Transverse colon (tissue), 4 donors: ENCODE measurements around the gene DMXL1. TPM values are rescaled to one million over a fixed set of nuclear protein-coding genes. Genes with fewer than 3 reads are reported as not detected.

Experiments
- DNase-seq: peaks from one replicate; pipeline ENCODE4 v3.0.0-alpha.2; 2019
- H3K27ac ChIP-seq, 4 donors: fragments of 200-600 bp; sonication (generic); 2 replicates each; pipeline ENCODE4 v1.5.1; 2016 to 2018; ENCODE audit warnings: inconsistent platforms in 4 of 4
- H3K27me3 ChIP-seq: fragments of 200-600 bp; sonication (generic); 2 replicates; pipeline ENCODE4 v1.5.1; 2017; ENCODE audit warnings: inconsistent platforms
- H3K36me3 ChIP-seq, 4 donors: fragments of 200-600 bp; sonication (generic); 2 replicates each; pipeline ENCODE4 v1.5.1; 2017 to 2019; ENCODE audit warnings: inconsistent platforms in 4 of 4
- H3K4me1 ChIP-seq, 4 donors: fragments of 200-600 bp; sonication (generic); 2 replicates each; pipeline ENCODE4 v1.5.1; 2017 to 2020; ENCODE audit warnings: inconsistent platforms in 4 of 4
- H3K4me3 ChIP-seq, 4 donors: fragments of 200-600 bp; sonication (generic); 1 replicate in 1 of 4; 2 replicates in 3 of 4; pipeline versions ENCODE4 v1.5.1 to v1.6.1; 2017 to 2019; ENCODE audit warnings: inconsistent platforms in 4 of 4
- H3K9me3 ChIP-seq, 2 donors: fragments of 200-600 bp; sonication (generic); 2 replicates each; pipeline ENCODE4 v1.5.1; 2017 to 2019; ENCODE audit warnings: inconsistent platforms in 2 of 2
- EP300 ChIP-seq: sonication (generic); formaldehyde crosslinking; IDR thresholded peaks from one replicate; pipeline ENCODE4 v1.6.1; 2017; ENCODE audit warnings: antibody characterized with exemption, low read depth
- POLR2A ChIP-seq: fragments of 450-650 bp; IDR thresholded peaks from one replicate; pipeline ENCODE4 v1.6.1; 2016; ENCODE audit warnings: antibody characterized with exemption, mild to moderate bottlenecking, moderate library complexity
- POLR2AphosphoS5 ChIP-seq, 3 donors: sonication (generic); formaldehyde crosslinking; IDR thresholded peaks; one replicate each; pipeline ENCODE4 v1.6.1; 2016; ENCODE audit warnings: antibody characterized with exemption in 3 of 3
- WGBS, 2 donors: methylation state at CpG; one replicate each; pipeline ENCODE4 v1.1.5; 2018; ENCODE audit warnings: low coverage in 1 of 2; 5-methylcytosine and 5-hydroxymethylcytosine counted together
- in situ Hi-C, 4 donors: fragments of 200-750 bp; cut with MboI; loops; one replicate each; pipeline versions ENCODE4 v1.15.0 to v1.15.1; 2017; ENCODE audit warnings: low sequenced_read_pairs in 3 of 4, low pct_ligation_motif_present in 1 of 4, low pct_unique_long_range_greater_than_20kb in 1 of 4
- intact Hi-C: fragments of 100-400 bp; cut with DNase I; formaldehyde crosslinking; loops from one replicate; pipeline ENCODE4 v1.15.1; 2023; ENCODE audit warnings: low total_unique reads
- total RNA-seq, 4 donors: library from RNA; depleted of rRNA; stranded (reverse); fragments of >200 nt; gene quantifications; one replicate each; pipeline ENCODE4 v1.1.0, GENCODE V29; 2016
- TF ChIP-seq, protein P1 (sequence below), 5 experiments: fragments of 200-600 bp in 3 of 5; fragments of 450-650 bp in 2 of 5; sonication (generic) in 3 of 5; IDR thresholded peaks; 1 replicate in 2 of 5; 2 replicates in 3 of 5; pipeline ENCODE4 v1.5.1; 2016 to 2017; ENCODE audit warnings: antibody characterized with exemption in 5 of 5, inconsistent platforms in 3 of 5, mild to moderate bottlenecking in 2 of 5, moderate library complexity in 1 of 5

Gene DMXL1
- total RNA-seq, 4 donors from 2014 or later, result 44.6 to 84.8 (median 58.2) TPM

DNA sequence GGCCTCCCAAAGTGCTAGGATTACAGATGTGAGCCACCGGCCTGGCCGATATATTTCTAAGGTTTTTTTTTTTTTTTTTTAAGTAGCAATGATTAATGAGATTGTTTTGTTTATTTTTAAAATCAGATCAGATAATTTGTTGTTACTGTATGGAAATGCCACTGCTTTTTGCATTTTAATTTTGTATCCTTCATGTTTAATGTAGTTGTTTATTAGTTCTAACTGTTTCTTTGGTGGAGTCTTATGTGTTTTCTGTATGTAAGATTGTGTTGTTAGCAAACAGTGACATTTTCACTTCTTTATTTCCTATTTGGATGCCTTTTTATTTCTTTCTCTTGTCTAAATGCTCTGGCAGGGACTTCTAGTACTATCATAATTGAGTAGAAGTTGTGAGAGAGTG is 87.3 kb downstream of the DMXL1 start:
- Histone ChIP-seq H3K4me3 (no peak overlapping the region), H3K4me1 (no peaks in the 10 kb centered on the region), H3K27ac (no peak overlapping the region), H3K36me3 (peaks cover 0 to 11% (median 0%) of the 10 kb centered on the region in 4 donors), H3K9me3 (peaks cover 0 to 5% of the 10 kb centered on the region in 2 donors), H3K27me3 (no peaks in the 10 kb centered on the region)
- no peak for TF ChIP-seq EP300
- no peak for TF ChIP-seq POLR2AphosphoS5 (IDR thresholded peaks at IDR 0.05)
- TF ChIP-seq, protein P1, sequence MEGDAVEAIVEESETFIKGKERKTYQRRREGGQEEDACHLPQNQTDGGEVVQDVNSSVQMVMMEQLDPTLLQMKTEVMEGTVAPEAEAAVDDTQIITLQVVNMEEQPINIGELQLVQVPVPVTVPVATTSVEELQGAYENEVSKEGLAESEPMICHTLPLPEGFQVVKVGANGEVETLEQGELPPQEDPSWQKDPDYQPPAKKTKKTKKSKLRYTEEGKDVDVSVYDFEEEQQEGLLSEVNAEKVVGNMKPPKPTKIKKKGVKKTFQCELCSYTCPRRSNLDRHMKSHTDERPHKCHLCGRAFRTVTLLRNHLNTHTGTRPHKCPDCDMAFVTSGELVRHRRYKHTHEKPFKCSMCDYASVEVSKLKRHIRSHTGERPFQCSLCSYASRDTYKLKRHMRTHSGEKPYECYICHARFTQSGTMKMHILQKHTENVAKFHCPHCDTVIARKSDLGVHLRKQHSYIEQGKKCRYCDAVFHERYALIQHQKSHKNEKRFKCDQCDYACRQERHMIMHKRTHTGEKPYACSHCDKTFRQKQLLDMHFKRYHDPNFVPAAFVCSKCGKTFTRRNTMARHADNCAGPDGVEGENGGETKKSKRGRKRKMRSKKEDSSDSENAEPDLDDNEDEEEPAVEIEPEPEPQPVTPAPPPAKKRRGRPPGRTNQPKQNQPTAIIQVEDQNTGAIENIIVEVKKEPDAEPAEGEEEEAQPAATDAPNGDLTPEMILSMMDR (IDR thresholded peaks at IDR 0.05), result no peak
- no peak for TF ChIP-seq POLR2A
- no peak for DNase-seq
- WGBS, 2 donors, result 98 to 100% methylated on average over 2 of the region's 2 CpGs
- intact Hi-C loops (no loop called here), in situ Hi-C loops (no loop called here)

DNA sequence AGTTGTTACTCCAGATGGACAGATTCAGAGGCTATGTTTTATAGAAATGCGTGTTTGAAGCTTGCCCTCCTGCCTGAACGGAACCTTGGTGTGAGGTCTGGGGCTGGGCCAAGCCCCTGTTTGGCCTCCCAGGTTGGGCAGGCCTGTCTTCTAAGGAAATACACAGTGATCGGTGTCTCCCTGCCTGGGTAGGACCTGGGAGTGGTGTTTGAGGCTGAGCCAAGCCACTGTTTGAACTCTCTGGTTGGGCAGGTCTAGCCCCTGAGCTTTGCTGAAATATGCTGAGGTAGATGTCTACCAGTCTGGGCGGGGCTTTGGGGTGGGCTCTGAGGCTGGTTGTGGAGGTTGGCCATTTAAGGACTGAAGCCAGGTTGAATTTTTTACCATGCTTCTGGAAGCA is 90.5 kb downstream of the DMXL1 start:
- Histone ChIP-seq H3K27me3 (no peaks in the 10 kb centered on the region), H3K4me3 (no peak overlapping the region), H3K9me3 (peaks cover 0 to 5% of the 10 kb centered on the region in 2 donors), H3K36me3 (peaks cover 0 to 19% (median 3%) of the 10 kb centered on the region in 4 donors), H3K27ac (no peak overlapping the region), H3K4me1 (no peaks in the 10 kb centered on the region)
- 78% methylated on average over 4 of the region's 4 CpGs; no CpG with 5 or more reads in 1 of the 2 donors for WGBS, 2 donors
- TF ChIP-seq, protein P1 (IDR thresholded peaks at IDR 0.05), result no peak
- no peak for TF ChIP-seq POLR2A
- TF ChIP-seq EP300, result no peak
- TF ChIP-seq POLR2AphosphoS5 (IDR thresholded peaks at IDR 0.05), result no peak
- intact Hi-C loops (no loop called here), in situ Hi-C loops (no loop called here)
- DNase-seq, result no peak

DNA sequence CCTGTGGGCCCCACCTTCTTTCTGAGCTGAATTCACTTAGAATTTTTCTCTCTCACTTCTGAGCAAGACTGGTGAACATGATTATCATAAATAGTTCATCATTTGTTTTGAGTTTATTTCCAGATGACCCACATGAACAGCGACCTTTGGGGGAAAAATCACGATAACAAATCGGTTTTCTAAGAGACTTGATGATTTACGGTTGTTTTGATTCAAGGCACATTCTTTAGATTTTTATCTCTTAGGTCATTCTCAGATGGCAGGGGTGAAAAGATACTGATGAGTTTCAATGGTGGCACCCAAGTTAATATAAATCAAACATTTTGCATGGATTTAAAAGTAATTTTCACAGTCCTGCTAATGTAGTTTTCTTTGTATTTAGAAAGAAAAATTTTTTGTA is 95.1 kb downstream of the DMXL1 start:
- H3K27me3 ChIP-seq, result no peaks in the 10 kb centered on the region
- DNase-seq, result no peak
- no peak overlapping the region for H3K4me3 ChIP-seq
- in situ Hi-C loops, result no loop called here
- 20 to 71% methylated on average over 2 to 4 of the region's 4 CpGs for WGBS, 2 donors
- intact Hi-C loops, result no loop called here
- H3K27ac ChIP-seq, result no peak overlapping the region
- H3K36me3 ChIP-seq, result peaks cover 0 to 19% (median 3%) of the 10 kb centered on the region in 4 donors
- no peaks in the 10 kb centered on the region for H3K9me3 ChIP-seq
- TF ChIP-seq EP300 (no peak), POLR2A (no peak), POLR2AphosphoS5 (IDR thresholded peaks at IDR 0.05) (no peak)
- TF ChIP-seq, protein P1 (IDR thresholded peaks at IDR 0.05), result no peak
- peaks cover 0 to 7% (median 0%) of the 10 kb centered on the region in 4 donors for H3K4me1 ChIP-seq

DNA sequence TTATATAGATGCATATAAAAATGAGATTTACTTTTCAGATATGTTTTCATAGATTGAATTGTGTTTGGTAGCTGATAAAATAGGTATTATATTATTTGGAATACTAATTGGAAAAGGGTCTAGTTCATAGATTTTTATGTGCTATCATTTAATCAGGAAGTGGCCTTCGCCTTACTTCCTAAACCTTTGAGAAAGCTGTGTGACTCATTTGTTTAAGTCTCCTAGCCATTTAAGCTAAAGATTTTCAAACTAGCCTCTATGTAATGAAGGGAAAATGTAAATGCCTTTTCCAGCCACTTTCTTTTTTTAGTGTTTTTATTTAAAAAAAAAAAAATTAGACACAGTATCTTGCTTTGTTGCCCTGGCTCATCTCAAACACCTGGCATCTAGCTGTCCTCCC is 97.5 kb downstream of the DMXL1 start:
- Histone ChIP-seq H3K4me1 (peaks cover 0 to 21% (median 6%) of the 10 kb centered on the region in 4 donors), H3K4me3 (no peak overlapping the region), H3K9me3 (no peaks in the 10 kb centered on the region), H3K27ac (no peak overlapping the region), H3K36me3 (peaks cover 0 to 17% (median 3%) of the 10 kb centered on the region in 4 donors), H3K27me3 (no peaks in the 10 kb centered on the region)
- in situ Hi-C loops (no loop called here), intact Hi-C loops (no loop called here)
- TF ChIP-seq, protein P1 (IDR thresholded peaks at IDR 0.05), result no peak
- no peak for TF ChIP-seq POLR2A
- no peak for TF ChIP-seq POLR2AphosphoS5 (IDR thresholded peaks at IDR 0.05)
- no peak for TF ChIP-seq EP300
- no peak for DNase-seq
- WGBS, 2 donors, result 97 to 100% methylated on average over 1 of the region's 1 CpG
